K562 (cell line): Measurements from ENCODE around the gene RCOR1.

ENCODE experiments used
- MXI1 ChIP-seq: IDR thresholded peaks from 2 replicates; pipeline ENCODE4 v1.6.1; 2011; ENCODE audit warnings: low read depth, mild to moderate bottlenecking, improper control_type of control experiment, low read length
- SREBF2 ChIP-seq: sonication (generic); formaldehyde crosslinking; IDR thresholded peaks from 2 replicates; pipeline ENCODE4 v1.4.0; 2020; ENCODE audit warnings: mild to moderate bottlenecking, missing genetic modification reagents
- TARDBP ChIP-seq: fragments of 450-650 bp; IDR thresholded peaks from 2 replicates; pipeline ENCODE4 v1.6.1; 2016
- ZNF586 ChIP-seq: fragments of 450-650 bp; formaldehyde crosslinking; conservative IDR thresholded peaks from 2 replicates; pipeline ENCODE4 v1.4.0; 2020; ENCODE audit warnings: mild to moderate bottlenecking, moderate library complexity

- TF ChIP-seq ZNF586 (no peak), TARDBP (no peak), SREBF2 (no peak), MXI1 (no peak)
Measured at GRCh38 chr14:102624666-102625065, 32.2 kb downstream of the RCOR1 start.
